Left kidney (tissue), 8 donors: ENCODE results near the gene IQCK. TPM values are rescaled to one million over a fixed set of nuclear protein-coding genes. Genes with fewer than 3 reads are reported as not detected.
A peak's percentile ranks its signal among the peaks of the same experiment; 100 is the strongest.
"Not testable (repeated sequence)": the region's sequence is repeated elsewhere in the genome, so short reads cannot be mapped to it uniquely, and the experiment has no call there.

Experiments
- DNase-seq: peaks from one replicate; pipeline ENCODE4 v3.0.0-alpha.2; 2013
- long read RNA-seq, 8 donors: transcript quantifications; one replicate each; lab custom pipeline, GENCODE V29; 2026
- polyA plus RNA-seq: library from polyadenylated mRNA; unstranded; fragments of 120-200 nt; gene quantifications from one replicate; pipeline ENCODE4 v1.2.1, GENCODE V29; 2013; ENCODE audit not compliant: insufficient read length

The IQCK gene
- polyA plus RNA-seq = 44.7 TPM
- long read RNA-seq, donor 1, partial matches to known transcripts = 63 of 138 reads
- long read RNA-seq, donor 1, other reads (novel, unspliced or antisense) = 71 of 138 reads
- long read RNA-seq, donor 2, partial matches to known transcripts = 70 of 78 reads
- long read RNA-seq, donor 2, other reads (novel, unspliced or antisense) = 0 of 78 reads
- long read RNA-seq, donor 3, partial matches to known transcripts = 0 of 6 reads
- long read RNA-seq, donor 3, other reads (novel, unspliced or antisense) = 0 of 6 reads
- long read RNA-seq, donor 4 = 0 reads
- long read RNA-seq, donor 5, partial matches to known transcripts = 68 of 71 reads
- long read RNA-seq, donor 5, other reads (novel, unspliced or antisense) = 0 of 71 reads
- long read RNA-seq, donor 6, partial matches to known transcripts = 6 of 9 reads
- long read RNA-seq, donor 6, other reads (novel, unspliced or antisense) = 0 of 9 reads
- long read RNA-seq, donor 7, partial matches to known transcripts = 194 of 249 reads
- long read RNA-seq, donor 7, other reads (novel, unspliced or antisense) = 50 of 249 reads
- long read RNA-seq, donor 8, partial matches to known transcripts = 35 of 58 reads
- long read RNA-seq, donor 8, other reads (novel, unspliced or antisense) = 23 of 58 reads

GRCh38 chr16:19717741-19718623 lies at the start of gene IQCK, which contains the start of gene KNOP1:
IQCK (plus strand) TSS chr16:19718271; CDS start chr16:19718307, 36 bp downstream.
KNOP1 (minus strand) TSS chr16:19718227; CDS start chr16:19715035, 3,192 bp downstream.
- DNase-seq = peak; percentile 88

- no peak for DNase-seq
Observed at GRCh38 chr16:19672378-19672777, 45.7 kb upstream of the IQCK start.

- no peak for DNase-seq
Observed at GRCh38 chr16:19674485-19674884, 43.6 kb upstream of the IQCK start.

- no peak for DNase-seq
Observed at GRCh38 chr16:19677402-19677801, 40.7 kb upstream of the IQCK start.

GRCh38 chr16:19678804-19679203 lies 39.3 kb upstream of the IQCK start:
- no peak for DNase-seq

- not testable (repeated sequence) for DNase-seq
Observed at GRCh38 chr16:19679281-19679680, 38.8 kb upstream of the IQCK start.

- DNase-seq = peak; percentile 28
Observed at GRCh38 chr16:19680881-19681340, 37.2 kb upstream of the IQCK start.

- DNase-seq = no peak
Observed at GRCh38 chr16:19681637-19682036, 36.4 kb upstream of the IQCK start.

GRCh38 chr16:19683453-19684236 lies 34.4 kb upstream of the IQCK start:
- DNase-seq = no peak

GRCh38 chr16:19685176-19685575 lies 32.9 kb upstream of the IQCK start:
- no peak for DNase-seq

- no peak for DNase-seq
Observed at GRCh38 chr16:19687279-19687678, 30.8 kb upstream of the IQCK start.

- no peak for DNase-seq
Observed at GRCh38 chr16:19688396-19689024, 29.6 kb upstream of the IQCK start.

GRCh38 chr16:19689342-19689741 lies 28.7 kb upstream of the IQCK start:
- DNase-seq = no peak

- DNase-seq = no peak
Observed at GRCh38 chr16:19690196-19690595, 27.9 kb upstream of the IQCK start.

- no peak for DNase-seq
Observed at GRCh38 chr16:19691161-19691711, 26.8 kb upstream of the IQCK start.

GRCh38 chr16:19694989-19695388 lies 23.1 kb upstream of the IQCK start:
- DNase-seq = no peak

- peak; percentile 39 for DNase-seq
Observed at GRCh38 chr16:19696328-19696727, 21.7 kb upstream of the IQCK start.

GRCh38 chr16:19696961-19697360 lies 21.1 kb upstream of the IQCK start:
- DNase-seq = no peak

GRCh38 chr16:19697756-19698318 lies 20.2 kb upstream of the IQCK start:
- no peak for DNase-seq
